HG03159 (cell line): ENCODE results near the gene HECW1.
"Not testable (repeated sequence)": the region's sequence is repeated elsewhere in the genome, so short reads cannot be mapped to it uniquely, and the experiment has no call there.

ENCODE experiments used
- ATAC-seq: cut with Tn5 transposase; IDR thresholded peaks from one replicate; pipeline ENCODE4 v1.9.1; 2021; ENCODE audit warnings: mild to moderate bottlenecking, moderate library complexity; ENCODE audit not compliant: unreplicated experiment

The HECW1 gene

GRCh38 chr7:43302773-43303460 lies 190.5 kb downstream of the HECW1 start:
- no peak for ATAC-seq

GRCh38 chr7:43303740-43304241 lies 191.3 kb downstream of the HECW1 start:
- ATAC-seq, result no peak

DNA sequence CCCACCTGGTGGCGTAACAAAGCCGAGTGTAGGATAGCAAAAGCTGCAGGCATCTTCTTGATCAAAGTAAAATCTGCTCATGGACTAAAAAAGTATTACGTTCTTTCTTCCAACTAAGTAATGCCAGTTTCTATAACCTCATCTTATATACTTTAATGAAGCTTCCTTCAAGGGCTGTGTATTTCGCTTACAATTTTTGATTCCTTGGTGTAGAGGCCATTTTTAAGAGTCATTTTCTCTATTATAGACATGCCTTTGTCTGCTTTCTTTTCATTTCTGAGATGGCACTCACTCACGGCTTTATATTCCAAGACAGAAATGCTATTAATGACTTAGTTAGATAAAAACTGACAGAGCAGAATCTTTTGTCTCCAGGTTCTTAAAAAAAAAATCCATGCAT lies 194.0 kb downstream of the HECW1 start:
- ATAC-seq, result no peak

DNA sequence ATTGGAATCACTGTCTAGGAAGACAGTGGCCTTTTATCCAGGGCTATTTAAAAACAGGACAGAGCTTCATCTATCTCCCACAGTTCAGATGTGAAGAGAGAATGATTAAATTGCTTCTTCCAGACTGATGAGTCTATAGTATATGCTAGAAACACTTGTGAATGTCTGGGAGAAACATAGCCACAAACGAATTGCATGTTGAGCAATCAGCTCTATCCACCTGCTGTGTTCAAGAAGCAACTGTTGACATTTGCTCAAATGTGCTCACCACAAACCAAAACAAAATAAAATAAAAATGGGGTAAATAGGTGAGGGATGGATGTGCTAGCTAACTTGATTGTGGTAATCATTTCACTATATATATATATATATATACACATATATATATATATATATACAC lies 195.1 kb downstream of the HECW1 start:
- no peak for ATAC-seq

- ATAC-seq, result no peak
These were observed 196.7 kb downstream of the HECW1 start for GRCh38 chr7:43308913-43309705.

- ATAC-seq, result no peak
These were observed 197.2 kb downstream of the HECW1 start for GRCh38 chr7:43309706-43310022.

DNA sequence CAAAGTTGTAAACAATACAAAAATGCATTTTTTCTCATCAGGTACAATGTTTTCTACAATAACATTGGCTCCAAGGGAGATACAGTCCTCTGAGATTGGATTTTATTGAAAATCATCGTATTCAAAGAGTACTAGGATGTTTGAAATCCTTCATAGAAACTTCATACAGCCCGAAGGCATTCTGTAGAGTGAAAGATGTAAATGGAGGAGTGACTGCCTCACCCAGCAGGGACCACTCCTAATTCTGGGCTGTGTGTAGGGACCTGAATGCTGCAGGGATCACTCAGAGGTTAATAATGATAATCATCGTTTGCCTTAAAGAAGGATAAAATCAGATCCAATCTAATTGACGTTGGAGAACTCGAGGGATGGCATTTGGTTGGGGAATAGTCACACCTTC lies 198.6 kb downstream of the HECW1 start:
- no peak for ATAC-seq

DNA sequence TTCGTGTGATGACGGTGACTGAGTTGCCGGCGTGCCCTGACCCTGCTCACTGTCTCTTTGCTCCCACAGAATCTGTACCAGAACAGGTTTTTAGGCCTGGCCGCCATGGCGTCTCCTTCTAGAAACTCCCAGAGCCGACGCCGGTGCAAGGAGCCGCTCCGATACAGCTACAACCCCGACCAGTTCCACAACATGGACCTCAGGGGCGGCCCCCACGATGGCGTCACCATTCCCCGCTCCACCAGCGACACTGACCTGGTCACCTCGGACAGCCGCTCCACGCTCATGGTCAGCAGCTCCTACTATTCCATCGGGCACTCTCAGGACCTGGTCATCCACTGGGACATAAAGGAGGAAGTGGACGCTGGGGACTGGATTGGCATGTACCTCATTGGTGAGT lies 199.2 kb downstream of the HECW1 start:
- ATAC-seq, result no peak

DNA sequence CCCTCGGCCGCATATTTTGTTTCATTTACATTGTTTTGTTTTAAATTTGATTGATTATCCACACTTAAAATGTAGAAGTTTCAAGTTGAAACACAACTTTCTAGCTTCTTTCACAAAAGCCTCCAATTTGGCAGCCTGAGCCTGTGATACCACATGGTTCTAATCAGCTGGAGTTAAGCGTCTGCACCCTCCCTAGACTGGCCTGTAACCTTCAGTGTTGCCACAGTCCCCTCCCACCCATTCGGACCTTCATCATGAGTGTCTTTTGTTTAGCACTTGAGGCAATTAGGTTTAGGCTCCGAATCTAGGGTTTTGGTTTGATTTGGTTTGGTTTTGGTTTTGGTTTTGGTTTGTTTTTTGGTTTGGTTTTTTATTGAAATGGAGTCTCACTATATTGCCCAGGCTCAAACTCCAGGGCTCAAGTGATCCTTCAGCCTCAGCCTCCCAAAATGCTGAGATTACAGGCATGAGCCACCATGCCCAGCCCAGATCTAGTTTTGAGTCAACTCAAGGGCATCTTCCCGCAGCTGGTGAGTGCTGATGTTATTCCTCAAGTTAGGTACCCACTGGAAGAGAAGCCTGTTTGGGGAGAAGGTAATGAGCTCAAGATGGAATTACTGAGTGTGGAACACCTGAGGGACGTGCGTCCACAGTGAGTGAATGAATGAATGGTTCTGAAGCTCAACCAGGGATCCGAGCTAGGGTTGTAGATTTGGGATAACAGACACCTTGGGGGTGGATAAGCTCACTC lies 201.4 kb downstream of the HECW1 start:
- ATAC-seq, result no peak

DNA sequence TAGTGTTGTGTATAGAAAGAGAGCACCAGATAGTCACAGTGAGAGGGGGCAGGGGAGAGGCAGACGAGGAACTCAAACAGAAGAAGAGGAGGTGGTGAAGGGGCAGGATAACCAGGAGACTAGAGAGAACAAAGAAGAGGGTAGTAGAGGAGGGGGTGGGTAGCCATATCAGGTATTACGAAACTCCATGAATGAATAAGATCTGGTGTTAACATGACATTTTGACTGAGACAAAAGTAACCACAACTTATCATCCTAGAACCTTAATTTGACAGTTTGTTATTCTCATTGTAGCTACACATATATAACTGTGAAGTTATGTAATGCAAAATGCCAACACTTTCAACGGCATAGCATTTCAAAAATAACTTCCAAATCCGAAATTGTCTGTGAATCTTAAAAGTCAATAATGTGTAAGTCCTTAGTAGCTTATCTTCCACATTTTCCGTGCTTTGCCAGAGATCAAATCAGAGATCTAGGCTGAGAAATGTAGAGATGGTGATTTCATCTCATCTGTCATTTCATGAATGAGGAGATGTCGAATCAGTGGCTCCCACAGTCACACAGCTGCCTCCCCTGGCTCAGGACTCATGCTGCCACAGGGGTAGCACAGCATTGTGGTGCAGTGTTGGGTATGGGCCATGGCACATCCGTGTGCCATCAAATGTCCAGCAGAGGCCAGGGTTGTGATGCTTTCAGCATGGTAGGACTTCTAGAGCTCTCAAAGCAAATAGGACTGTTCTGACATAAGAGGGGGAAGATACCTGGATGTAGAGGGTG lies 202.1 kb downstream of the HECW1 start:
- no peak for ATAC-seq

- ATAC-seq, result no peak
These were observed 204.6 kb downstream of the HECW1 start for GRCh38 chr7:43317075-43317474.

GRCh38 chr7:43318188-43318770 lies 205.8 kb downstream of the HECW1 start:
- ATAC-seq, result no peak

GRCh38 chr7:43325595-43325994 lies 213.1 kb downstream of the HECW1 start:
- ATAC-seq, result no peak

DNA sequence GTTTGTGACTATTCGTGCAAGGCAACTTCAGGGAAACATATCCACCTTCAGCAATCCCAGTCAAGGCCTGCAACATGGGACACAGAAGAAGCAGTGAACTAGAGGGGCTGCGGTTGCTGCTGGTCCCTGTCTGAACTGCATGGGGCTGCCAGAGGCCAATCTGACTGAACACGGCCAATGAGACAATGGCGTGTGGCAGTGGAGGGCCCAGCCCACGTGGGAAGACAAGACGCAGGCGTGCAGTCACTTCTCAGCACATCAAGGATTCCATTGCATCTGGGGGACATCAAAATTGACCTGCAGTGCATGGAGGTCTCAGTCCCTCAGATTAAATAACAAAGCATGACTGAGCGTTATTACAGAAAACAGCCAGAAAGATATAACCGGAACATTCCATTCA lies 215.9 kb downstream of the HECW1 start:
- no peak for ATAC-seq

DNA sequence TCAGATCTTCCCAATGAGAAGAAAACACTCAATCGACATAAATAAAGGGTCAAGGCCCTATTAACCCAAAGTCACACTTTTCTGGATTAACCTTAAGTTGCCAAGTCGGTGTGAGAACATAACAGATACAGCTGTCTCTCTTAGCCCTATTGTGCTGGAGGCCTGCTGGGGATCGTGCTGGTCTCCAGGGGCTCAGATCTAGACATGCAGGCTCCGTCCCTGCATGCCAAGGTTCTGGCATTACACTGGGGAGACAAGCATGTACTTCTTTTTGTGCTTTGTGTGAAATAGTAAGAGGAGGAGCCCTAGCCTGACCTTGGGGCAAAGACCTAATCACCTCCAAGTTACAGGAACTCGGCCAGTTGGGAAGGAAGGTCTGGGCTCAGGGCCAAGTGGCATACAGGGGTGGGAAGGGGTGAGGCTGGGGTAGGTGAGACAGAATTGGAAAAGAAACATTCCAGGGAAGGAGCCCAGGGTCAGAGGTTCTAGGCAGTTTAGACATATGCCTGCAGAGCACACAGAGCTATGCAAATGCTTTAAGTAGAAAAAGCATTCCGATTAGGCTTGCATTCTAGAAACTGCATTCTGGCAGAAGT lies 216.4 kb downstream of the HECW1 start:
- ATAC-seq, result no peak

GRCh38 chr7:43332193-43332796 lies 219.8 kb downstream of the HECW1 start:
- ATAC-seq, result no peak

DNA sequence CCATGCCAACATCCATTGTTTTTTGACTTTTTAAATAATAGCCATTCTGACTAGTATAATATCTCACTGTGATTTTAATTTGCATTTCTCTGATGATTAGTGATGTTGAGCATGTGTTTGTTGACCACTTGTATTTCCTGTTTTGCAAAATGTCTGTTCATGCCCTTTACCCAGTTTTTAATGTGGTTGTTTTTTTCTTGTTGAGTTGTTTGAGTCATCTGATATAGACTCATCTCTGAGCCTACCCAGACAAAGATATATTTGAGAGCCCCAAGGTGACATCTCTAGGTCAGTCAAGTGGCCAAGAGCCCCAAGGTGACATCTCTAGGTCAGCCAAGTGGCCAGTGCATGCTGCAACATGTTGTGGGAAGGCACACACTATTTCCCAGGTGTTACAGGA lies 224.7 kb downstream of the HECW1 start:
- ATAC-seq, result no peak

- no peak for ATAC-seq
These were observed 225.4 kb downstream of the HECW1 start for GRCh38 chr7:43337811-43338210.

DNA sequence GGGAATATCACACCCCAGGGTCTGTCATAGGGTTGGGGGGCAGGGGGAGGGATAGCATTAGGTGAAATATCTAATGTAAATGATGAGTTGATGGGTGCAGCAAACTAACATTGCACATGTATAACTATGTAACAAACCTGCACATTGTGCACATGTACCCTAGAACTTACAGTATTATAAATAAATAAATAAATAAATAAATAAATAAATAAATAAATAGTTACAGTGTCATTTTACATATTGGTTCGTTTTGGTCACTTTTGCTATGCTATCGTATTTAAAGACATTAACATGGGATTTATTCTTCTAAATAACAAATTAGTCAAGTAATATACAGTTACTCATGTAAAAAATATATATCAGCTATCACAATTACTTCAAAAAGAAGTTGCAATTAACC lies 228.7 kb downstream of the HECW1 start:
- no peak for ATAC-seq

DNA sequence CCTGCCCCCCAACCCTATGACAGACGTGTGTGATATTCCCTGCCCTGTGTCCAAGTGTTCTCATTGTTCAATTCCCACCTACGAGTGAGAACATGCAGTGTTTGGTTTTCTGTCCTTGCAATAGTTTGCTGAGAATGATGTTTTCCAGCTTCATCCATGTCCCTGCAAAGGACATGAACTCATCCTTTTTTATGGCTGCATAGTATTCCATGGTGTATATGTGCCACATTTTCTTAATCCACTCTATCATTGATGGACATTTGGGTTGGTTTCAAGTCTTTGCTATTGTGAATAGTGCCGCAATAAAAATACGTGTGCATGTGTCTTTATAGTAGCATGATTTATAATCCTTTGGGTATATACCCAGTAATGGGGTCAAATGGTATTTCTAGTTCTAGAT lies 231.0 kb downstream of the HECW1 start:
- not testable (repeated sequence) for ATAC-seq
